HepG2 (cell line): ENCODE data around the gene SUSD3. TPM values are rescaled to one million over a fixed set of nuclear protein-coding genes. Genes with fewer than 3 reads are reported as not detected.

ENCODE experiments used
- ATAC-seq: fragments of 200-7000 bp; cut with Tn5 transposase; 3 replicates; pipeline ENCODE4 v1.9.1; 2020; ENCODE audit warnings: mild to moderate bottlenecking, moderate library complexity
- BruUV-seq: library from RNA; stranded (reverse); fragments of 400-500 nt; replicated peaks from 2 replicates; lab custom pipeline; 2021; lab: Mats Ljungman, UMichigan
- CTCF ChIA-PET: fragments of 300-600 bp; formaldehyde crosslinking; extraction: SDS; loops from one replicate; lab custom pipeline; 2021; ENCODE audit warnings: low total read pairs, inconsistent platforms, low intra/inter-chr PET ratio; lab: Yijun Ruan, JAX
- POLR2A ChIA-PET: fragments of 350-600 bp; sonication (Branson Sonifier 250); formaldehyde crosslinking; loops from one replicate; lab custom pipeline; 2020; ENCODE audit warnings: antibody characterized with exemption, inconsistent platforms; lab: Yijun Ruan, JAX
- DNase-seq: peaks from one replicate; pipeline ENCODE4 v3.0.0-alpha.2; 2015; ENCODE audit warnings: low spot score
- FAIRE-seq: peaks from 3 replicates; lab custom pipeline; 2011; peaks lifted over from hg19 to GRCh38; lab: Jason Lieb, UNC
- H2AFZ ChIP-seq: one replicate; pipeline ENCODE4 v1.6.1; 2011; ENCODE audit warnings: low read length, inconsistent platforms
- H3K27ac ChIP-seq: fragments of 300-600 bp; 3 replicates; pipeline ENCODE4 v1.8.0; 2011; ENCODE audit warnings: mixed run types, mild to moderate bottlenecking, mixed read lengths, low read length, inconsistent platforms; ENCODE audit not compliant: insufficient read depth; ENCODE audit errors: extremely low read length
- H3K27me3 ChIP-seq, 2 experiments: fragments of 200-600 bp in 1 of 2; 2 replicates in 1 of 2; 3 replicates in 1 of 2; pipeline versions ENCODE4 v1.6.0 to v1.8.0; 2011; ENCODE audit warnings: low read length in 2 of 2, mild to moderate bottlenecking in 2 of 2, moderate library complexity in 2 of 2, inconsistent platforms in 1 of 2; ENCODE audit not compliant: insufficient read depth in 2 of 2, control insufficient read depth in 1 of 2
- H3K36me3 ChIP-seq, 2 experiments: fragments of 200-600 bp in 1 of 2; replicated peaks in 1 of 2; 2 replicates in 1 of 2; 3 replicates in 1 of 2; pipeline versions ENCODE4 v1.5.1 to v1.8.0; 2011; ENCODE audit warnings: low read length in 2 of 2, inconsistent platforms in 1 of 2; ENCODE audit not compliant: insufficient read depth in 2 of 2, control insufficient read depth in 1 of 2
- H3K4me1 ChIP-seq: 2 replicates; pipeline ENCODE4 v1.5.1; 2012; ENCODE audit warnings: low read length, inconsistent platforms; ENCODE audit not compliant: insufficient read depth
- H3K4me2 ChIP-seq: 2 replicates; pipeline ENCODE4 v1.6.0; 2011; ENCODE audit warnings: low read depth, low read length, inconsistent platforms
- H3K4me3 ChIP-seq, 3 experiments: fragments of 200-600 bp in 1 of 3; sonication (generic), shearing (Covaris generic) in 1 of 3; replicated peaks in 1 of 3; 2 replicates each; pipeline ENCODE4 v1.5.1; 2011 to 2016; ENCODE audit warnings: low read length in 3 of 3, inconsistent platforms in 2 of 3, low read depth in 2 of 3, mild to moderate bottlenecking in 2 of 3, control low read depth in 1 of 3, mixed read lengths in 1 of 3; ENCODE audit not compliant: insufficient read depth in 1 of 3
- H3K79me2 ChIP-seq: one replicate; pipeline ENCODE4 v1.6.1; 2011; ENCODE audit warnings: low read length, inconsistent platforms; ENCODE audit not compliant: insufficient read depth
- H3K9ac ChIP-seq: 2 replicates; pipeline ENCODE4 v1.6.0; 2011; ENCODE audit warnings: mild to moderate bottlenecking, low read depth, low read length, inconsistent platforms; ENCODE audit not compliant: insufficient read depth
- H3K9me3 ChIP-seq: 2 replicates; pipeline ENCODE4 v1.5.1; 2012; ENCODE audit warnings: mild to moderate bottlenecking, low read length
- H4K20me1 ChIP-seq: 2 replicates; pipeline ENCODE4 v1.6.0; 2011; ENCODE audit warnings: inconsistent platforms, mild to moderate bottlenecking, low read length, moderate library complexity; ENCODE audit not compliant: insufficient read depth
- AKAP8 ChIP-seq: sonication (generic); formaldehyde crosslinking; IDR thresholded peaks from 2 replicates; pipeline ENCODE4 v1.5.1; 2020; ENCODE audit warnings: mild to moderate bottlenecking, missing genetic modification reagents
- DR1 ChIP-seq: sonication (generic); formaldehyde crosslinking; IDR thresholded peaks from 2 replicates; pipeline ENCODE4 v1.8.0; 2021; ENCODE audit warnings: mild to moderate bottlenecking, missing genetic modification reagents, inconsistent platforms
- HOXA3 ChIP-seq: sonication (generic); formaldehyde crosslinking; IDR thresholded peaks from 2 replicates; pipeline ENCODE4 v1.5.0; 2020; ENCODE audit warnings: missing genetic modification reagents
- KLF15 ChIP-seq: sonication (generic); formaldehyde crosslinking; IDR thresholded peaks from 2 replicates; pipeline ENCODE4 v1.8.1; 2023; ENCODE audit warnings: borderline replicate concordance, mild to moderate bottlenecking, inconsistent platforms, missing genetic modification reagents, mixed read lengths
- MEIS1 ChIP-seq: sonication (generic); formaldehyde crosslinking; IDR thresholded peaks from 2 replicates; pipeline ENCODE4 v1.9.0; 2021; ENCODE audit warnings: mild to moderate bottlenecking, missing genetic modification reagents, moderate library complexity, borderline replicate concordance
- REL ChIP-seq: sonication (generic); formaldehyde crosslinking; conservative IDR thresholded peaks from 2 replicates; pipeline ENCODE4 v1.8.0; 2022; ENCODE audit warnings: mild to moderate bottlenecking, missing genetic modification reagents, moderate library complexity
- REXO4 ChIP-seq: sonication (generic); formaldehyde crosslinking; IDR thresholded peaks from 2 replicates; pipeline ENCODE4 v1.8.0; 2022; ENCODE audit warnings: missing genetic modification reagents, mild to moderate bottlenecking, borderline replicate concordance
- SRSF1 ChIP-seq: fragments of 200-400 bp; formaldehyde crosslinking; optimal IDR thresholded peaks from 2 replicates; pipeline ENCODE3; 2017; ENCODE audit warnings: mild to moderate bottlenecking, low read depth, low read length, moderate library complexity
- ZBTB7B ChIP-seq: sonication (generic); formaldehyde crosslinking; IDR thresholded peaks from 2 replicates; pipeline ENCODE4 v1.4.0; 2020; ENCODE audit warnings: missing genetic modification reagents
- ZNF256 ChIP-seq: sonication (generic); formaldehyde crosslinking; conservative IDR thresholded peaks from 2 replicates; pipeline ENCODE4 v1.4.0; 2020; ENCODE audit warnings: missing genetic modification reagents
- ZNF343 ChIP-seq: sonication (generic); formaldehyde crosslinking; IDR thresholded peaks from 2 replicates; pipeline ENCODE4 v1.4.0; 2020; ENCODE audit warnings: mild to moderate bottlenecking, missing genetic modification reagents
- ZNF570 ChIP-seq: sonication (generic); formaldehyde crosslinking; IDR thresholded peaks from 2 replicates; pipeline ENCODE4 v1.4.0; 2020; ENCODE audit warnings: mild to moderate bottlenecking, missing genetic modification reagents, borderline replicate concordance
- ZNF720 ChIP-seq: sonication (generic); formaldehyde crosslinking; IDR thresholded peaks from 2 replicates; pipeline ENCODE4 v1.4.0; 2020; ENCODE audit warnings: missing genetic modification reagents
- ZNF775 ChIP-seq: sonication (generic); formaldehyde crosslinking; IDR thresholded peaks from 2 replicates; pipeline ENCODE4 v1.4.0; 2020; ENCODE audit warnings: missing genetic modification reagents, mild to moderate bottlenecking, moderate library complexity, borderline replicate concordance
- WGBS: methylation state at CpG from one replicate; pipeline ENCODE4 v1.1.6; 2017; ENCODE audit warnings: low lambda C conversion rate; 5-methylcytosine and 5-hydroxymethylcytosine counted together
- in situ Hi-C: cut with HindIII; loops from 2 replicates; pipeline ENCODE4 v1.10.0; 2017; ENCODE audit warnings: low pct_unique_long_range_greater_than_20kb; ENCODE audit not compliant: extremely low pct_ligation_motif_present
- intact Hi-C: fragments of 100-400 bp; cut with micrococcal nuclease; formaldehyde crosslinking; loops from one replicate; pipeline ENCODE4 v1.10.0; 2022; ENCODE audit not compliant: unreplicated experiment
- polyA plus RNA-seq, 8 experiments: library from polyadenylated mRNA; depleted of rRNA in 3 of 8; stranded (reverse) in 7 of 8; unstranded in 1 of 8; fragments of >200 nt; fragmentation: Illumina TruSeq in 4 of 8; extraction: Trizol in 4 of 8; gene quantifications; 2 replicates each; pipeline versions ENCODE4 v1.2.1 to v1.2.3, GENCODE V29; 2011 to 2016; ENCODE audit warnings: low read depth in 4 of 8, missing spikeins in 1 of 8, mixed read lengths in 1 of 8; ENCODE audit not compliant: insufficient read depth in 1 of 8
- total RNA-seq, 5 experiments: library from RNA; depleted of rRNA; stranded (reverse); fragments of >200 nt; fragmentation: Illumina TruSeq; extraction: Trizol; gene quantifications; 2 replicates each; pipeline ENCODE4 v1.2.3, GENCODE V29; 2016; ENCODE audit warnings: low read depth in 1 of 5
- TF ChIP-seq, protein P1 (sequence below): sonication (generic); formaldehyde crosslinking; IDR thresholded peaks from 2 replicates; pipeline ENCODE4 v1.4.0; 2020; ENCODE audit warnings: missing genetic modification reagents
- TF ChIP-seq, protein P2 (sequence below): sonication (generic); formaldehyde crosslinking; IDR thresholded peaks from 2 replicates; pipeline ENCODE4 v1.4.0; 2020; ENCODE audit warnings: low read depth, mild to moderate bottlenecking, missing genetic modification reagents
- TF ChIP-seq, protein P3 (sequence below): sonication (generic); formaldehyde crosslinking; conservative IDR thresholded peaks from 2 replicates; pipeline ENCODE4 v1.4.0; 2020; ENCODE audit warnings: mild to moderate bottlenecking, missing genetic modification reagents, moderate library complexity
- TF ChIP-seq, protein P4 (sequence below): sonication (generic); formaldehyde crosslinking; IDR thresholded peaks from 2 replicates; pipeline ENCODE4 v1.5.0; 2020; ENCODE audit warnings: missing genetic modification reagents

SUSD3 gene
- total and polyA plus RNA-seq, 2 of the 13 experiments (the other 11 are each of a cell fraction or from before 2014, with no cell fraction given), result 7.0 to 9.1 TPM

DNA sequence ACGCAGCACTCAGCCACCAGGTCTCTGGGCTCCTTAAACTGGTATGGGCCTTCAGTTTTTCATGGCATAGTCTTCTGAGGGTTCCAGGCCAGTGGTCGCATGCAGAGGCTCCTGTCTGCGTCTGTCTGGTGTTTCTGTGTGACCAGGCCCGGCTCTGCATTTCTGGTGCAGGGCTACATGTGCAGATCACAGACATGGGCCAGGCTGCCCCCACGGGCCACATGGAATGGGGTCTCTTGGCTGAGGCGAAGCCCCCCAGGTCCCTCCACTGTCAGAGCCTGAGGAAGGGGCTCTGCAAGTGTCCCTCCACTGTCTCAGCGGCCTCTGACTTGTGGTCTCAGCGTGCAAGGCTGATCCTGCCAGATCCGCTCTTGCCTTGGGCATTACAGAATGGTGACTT lies 21.9 kb downstream of the SUSD3 start:
- H3K36me3 ChIP-seq, result no peaks in the 10 kb centered on the region
- 0 out of 2 replicates have a peak, but pooled peaks cover under 1% of the 10 kb centered on the region for H3K4me1 ChIP-seq
- POLR2A ChIA-PET, result no interaction called here
- H4K20me1 ChIP-seq, result no peaks in the 10 kb centered on the region
- no peak overlapping the region for H3K27ac ChIP-seq
- TF ChIP-seq, protein P1, sequence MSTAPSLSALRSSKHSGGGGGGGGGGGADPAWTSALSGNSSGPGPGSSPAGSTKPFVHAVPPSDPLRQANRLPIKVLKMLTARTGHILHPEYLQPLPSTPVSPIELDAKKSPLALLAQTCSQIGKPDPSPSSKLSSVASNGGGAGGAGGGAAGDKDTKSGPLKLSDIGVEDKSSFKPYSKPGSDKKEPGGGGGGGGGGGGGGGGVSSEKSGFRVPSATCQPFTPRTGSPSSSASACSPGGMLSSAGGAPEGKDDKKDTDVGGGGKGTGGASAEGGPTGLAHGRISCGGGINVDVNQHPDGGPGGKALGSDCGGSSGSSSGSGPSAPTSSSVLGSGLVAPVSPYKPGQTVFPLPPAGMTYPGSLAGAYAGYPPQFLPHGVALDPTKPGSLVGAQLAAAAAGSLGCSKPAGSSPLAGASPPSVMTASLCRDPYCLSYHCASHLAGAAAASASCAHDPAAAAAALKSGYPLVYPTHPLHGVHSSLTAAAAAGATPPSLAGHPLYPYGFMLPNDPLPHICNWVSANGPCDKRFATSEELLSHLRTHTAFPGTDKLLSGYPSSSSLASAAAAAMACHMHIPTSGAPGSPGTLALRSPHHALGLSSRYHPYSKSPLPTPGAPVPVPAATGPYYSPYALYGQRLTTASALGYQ (CRISPR knock-in tag), result no peak
- TF ChIP-seq ZNF256 (no peak), ZBTB7B (no peak), DR1 (CRISPR knock-in tag) (no peak), REL (CRISPR knock-in tag) (no peak), MEIS1 (CRISPR knock-in tag) (no peak), ZNF343 (CRISPR knock-in tag) (no peak), ZNF720 (CRISPR knock-in tag) (no peak), SRSF1 (no peak), ZNF775 (CRISPR knock-in tag) (no peak), KLF15 (CRISPR knock-in tag) (no peak), HOXA3 (no peak), REXO4 (CRISPR knock-in tag) (no peak), ZNF570 (no peak), AKAP8 (CRISPR knock-in tag) (no peak)
- TF ChIP-seq, protein P2, sequence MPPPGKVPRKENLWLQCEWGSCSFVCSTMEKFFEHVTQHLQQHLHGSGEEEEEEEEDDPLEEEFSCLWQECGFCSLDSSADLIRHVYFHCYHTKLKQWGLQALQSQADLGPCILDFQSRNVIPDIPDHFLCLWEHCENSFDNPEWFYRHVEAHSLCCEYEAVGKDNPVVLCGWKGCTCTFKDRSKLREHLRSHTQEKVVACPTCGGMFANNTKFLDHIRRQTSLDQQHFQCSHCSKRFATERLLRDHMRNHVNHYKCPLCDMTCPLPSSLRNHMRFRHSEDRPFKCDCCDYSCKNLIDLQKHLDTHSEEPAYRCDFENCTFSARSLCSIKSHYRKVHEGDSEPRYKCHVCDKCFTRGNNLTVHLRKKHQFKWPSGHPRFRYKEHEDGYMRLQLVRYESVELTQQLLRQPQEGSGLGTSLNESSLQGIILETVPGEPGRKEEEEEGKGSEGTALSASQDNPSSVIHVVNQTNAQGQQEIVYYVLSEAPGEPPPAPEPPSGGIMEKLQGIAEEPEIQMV (CRISPR knock-in tag), result no peak
- TF ChIP-seq, protein P3, sequence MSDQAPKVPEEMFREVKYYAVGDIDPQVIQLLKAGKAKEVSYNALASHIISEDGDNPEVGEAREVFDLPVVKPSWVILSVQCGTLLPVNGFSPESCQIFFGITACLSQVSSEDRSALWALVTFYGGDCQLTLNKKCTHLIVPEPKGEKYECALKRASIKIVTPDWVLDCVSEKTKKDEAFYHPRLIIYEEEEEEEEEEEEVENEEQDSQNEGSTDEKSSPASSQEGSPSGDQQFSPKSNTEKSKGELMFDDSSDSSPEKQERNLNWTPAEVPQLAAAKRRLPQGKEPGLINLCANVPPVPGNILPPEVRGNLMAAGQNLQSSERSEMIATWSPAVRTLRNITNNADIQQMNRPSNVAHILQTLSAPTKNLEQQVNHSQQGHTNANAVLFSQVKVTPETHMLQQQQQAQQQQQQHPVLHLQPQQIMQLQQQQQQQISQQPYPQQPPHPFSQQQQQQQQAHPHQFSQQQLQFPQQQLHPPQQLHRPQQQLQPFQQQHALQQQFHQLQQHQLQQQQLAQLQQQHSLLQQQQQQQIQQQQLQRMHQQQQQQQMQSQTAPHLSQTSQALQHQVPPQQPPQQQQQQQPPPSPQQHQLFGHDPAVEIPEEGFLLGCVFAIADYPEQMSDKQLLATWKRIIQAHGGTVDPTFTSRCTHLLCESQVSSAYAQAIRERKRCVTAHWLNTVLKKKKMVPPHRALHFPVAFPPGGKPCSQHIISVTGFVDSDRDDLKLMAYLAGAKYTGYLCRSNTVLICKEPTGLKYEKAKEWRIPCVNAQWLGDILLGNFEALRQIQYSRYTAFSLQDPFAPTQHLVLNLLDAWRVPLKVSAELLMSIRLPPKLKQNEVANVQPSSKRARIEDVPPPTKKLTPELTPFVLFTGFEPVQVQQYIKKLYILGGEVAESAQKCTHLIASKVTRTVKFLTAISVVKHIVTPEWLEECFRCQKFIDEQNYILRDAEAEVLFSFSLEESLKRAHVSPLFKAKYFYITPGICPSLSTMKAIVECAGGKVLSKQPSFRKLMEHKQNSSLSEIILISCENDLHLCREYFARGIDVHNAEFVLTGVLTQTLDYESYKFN (CRISPR knock-in tag), result no peak
- TF ChIP-seq, protein P4, sequence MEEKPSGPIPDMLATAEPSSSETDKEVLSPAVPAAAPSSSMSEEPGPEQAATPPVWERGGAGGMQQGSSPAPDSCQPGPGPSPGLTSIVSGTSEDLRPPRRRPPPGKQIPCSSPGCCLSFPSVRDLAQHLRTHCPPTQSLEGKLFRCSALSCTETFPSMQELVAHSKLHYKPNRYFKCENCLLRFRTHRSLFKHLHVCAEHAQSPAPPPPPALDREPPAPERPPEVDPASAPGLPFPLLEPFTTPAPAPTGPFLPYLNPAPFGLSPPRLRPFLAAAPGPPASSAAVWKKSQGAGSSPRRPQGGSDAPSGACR, result no peak
- TF ChIP-seq, all 625 proteins: peak for 0
- no peak overlapping the region for H3K4me2 ChIP-seq
- DNase-seq (no peak), FAIRE-seq (no peak), ATAC-seq (no peak)
- WGBS, result 83% methylated on average over 2 of the region's 9 CpGs
- no peaks in the 10 kb centered on the region; a peak in 1 of 5 replicates for H3K27me3 ChIP-seq
- H3K9me3 ChIP-seq, result no peaks in the 10 kb centered on the region
- in situ Hi-C loops (no loop called here), intact Hi-C loops (no loop called here)
- CTCF ChIA-PET, result no interaction called here
- no peak overlapping the region for H3K9ac ChIP-seq
- no peaks in the 10 kb centered on the region for H3K79me2 ChIP-seq
- no peak overlapping the region for H2AFZ ChIP-seq
- BruUV-seq, result no TSS peak
- H3K4me3 ChIP-seq, result no peak overlapping the region
